ENCODE data around the gene HLA-DRB1. TPM values are rescaled to one million over a fixed set of nuclear protein-coding genes. Genes with fewer than 3 reads are reported as not detected.

The HLA-DRB1 gene
- total and polyA plus RNA-seq, 2 experiments from 2014 or later: 0.38 to 1.5 TPM

DNA sequence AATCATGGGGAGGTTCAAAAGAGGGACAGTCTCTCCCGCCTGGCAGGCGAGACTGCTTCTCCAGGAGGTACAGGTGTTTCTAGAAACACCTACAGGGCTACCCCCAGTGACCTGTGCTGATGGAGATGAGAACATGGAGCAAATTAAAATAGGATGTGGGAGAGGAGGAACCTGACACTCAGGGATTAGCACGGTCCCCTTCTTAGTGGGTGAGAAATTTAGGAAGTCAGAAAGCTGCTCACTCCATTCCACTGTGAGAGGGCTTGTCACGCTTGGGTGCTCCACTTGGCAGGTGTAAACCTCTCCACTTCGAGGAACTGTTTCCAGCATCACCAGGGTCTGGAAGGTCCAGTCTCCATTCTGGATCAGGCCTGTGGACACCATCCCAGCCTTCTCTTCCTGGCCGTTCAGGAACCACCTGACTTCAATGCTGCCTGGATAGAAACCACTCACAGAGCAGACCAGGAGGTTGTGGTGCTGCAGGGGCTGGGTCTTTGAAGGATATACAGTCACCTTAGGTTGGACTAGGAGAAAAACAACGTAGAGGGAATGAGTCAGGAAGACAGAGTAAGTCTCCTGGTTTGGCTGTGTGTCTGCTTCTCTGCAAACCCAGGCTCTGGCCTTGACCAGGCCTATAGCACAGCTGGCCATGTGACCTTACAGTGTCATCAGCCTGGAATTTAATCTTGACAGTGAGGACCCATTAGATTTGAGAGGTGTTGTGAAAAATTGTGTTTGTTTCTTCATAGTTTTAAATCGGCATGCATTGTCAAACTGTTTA lies 8.1 kb downstream of the HLA-DRB1 start:
- Histone ChIP-seq H2AFZ (no peak overlapping the region), H3K79me2 (replicated peaks; ENCODE audit: insufficient read depth) (no peaks in the 10 kb centered on the region), H3K27ac (ENCODE audit: low read depth) (no peak overlapping the region), H4K20me1 (replicated peaks; ENCODE audit: insufficient read depth) (no peaks in the 10 kb centered on the region), H3K9me2 (ENCODE audit: insufficient read depth) (no peaks in the 10 kb centered on the region), H3K4me1 (ENCODE audit: insufficient read depth) (no peaks in the 10 kb centered on the region), H3K36me3 (ENCODE audit: insufficient read depth) (no peaks in the 10 kb centered on the region), H3K4me2 (no peak overlapping the region), H3K4me3 (no peak overlapping the region), H3F3A (replicated peaks; ENCODE audit: low read depth) (no peaks in the 10 kb centered on the region), H3K27me3 (ENCODE audit: insufficient read depth) (no peaks in the 10 kb centered on the region)
- no peak overlapping the region for H3K27ac Mint-ChIP-seq
- H3K4me1 Mint-ChIP-seq: peaks cover 2% of the 10 kb centered on the region; the same call in 1 of the 3 replicates
- ATAC-seq: no peak
- TF ChIP-seq, protein P1, sequence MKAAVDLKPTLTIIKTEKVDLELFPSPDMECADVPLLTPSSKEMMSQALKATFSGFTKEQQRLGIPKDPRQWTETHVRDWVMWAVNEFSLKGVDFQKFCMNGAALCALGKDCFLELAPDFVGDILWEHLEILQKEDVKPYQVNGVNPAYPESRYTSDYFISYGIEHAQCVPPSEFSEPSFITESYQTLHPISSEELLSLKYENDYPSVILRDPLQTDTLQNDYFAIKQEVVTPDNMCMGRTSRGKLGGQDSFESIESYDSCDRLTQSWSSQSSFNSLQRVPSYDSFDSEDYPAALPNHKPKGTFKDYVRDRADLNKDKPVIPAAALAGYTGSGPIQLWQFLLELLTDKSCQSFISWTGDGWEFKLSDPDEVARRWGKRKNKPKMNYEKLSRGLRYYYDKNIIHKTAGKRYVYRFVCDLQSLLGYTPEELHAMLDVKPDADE (IDR thresholded peaks at IDR 0.05): no peak
- TF ChIP-seq REST (IDR thresholded peaks at IDR 0.05; ENCODE audit: unreplicated experiment) (no peak), ZNF114 (CRISPR knock-in tag; IDR thresholded peaks at IDR 0.05) (no peak), POLR2AphosphoS5 (IDR thresholded peaks at IDR 0.05; ENCODE audit: low read depth) (no peak), STAT1 (IDR thresholded peaks at IDR 0.05; ENCODE audit: unreplicated experiment) (no peak), EZH2phosphoT487 (IDR thresholded peaks at IDR 0.05; ENCODE audit: unreplicated experiment) (no peak), ZNF331 (CRISPR knock-in tag; IDR thresholded peaks at IDR 0.05; ENCODE audit: low read depth) (no peak), JUNB (IDR thresholded peaks at IDR 0.05; ENCODE audit: unreplicated experiment) (no peak)
- TF ChIP-seq, protein P2, sequence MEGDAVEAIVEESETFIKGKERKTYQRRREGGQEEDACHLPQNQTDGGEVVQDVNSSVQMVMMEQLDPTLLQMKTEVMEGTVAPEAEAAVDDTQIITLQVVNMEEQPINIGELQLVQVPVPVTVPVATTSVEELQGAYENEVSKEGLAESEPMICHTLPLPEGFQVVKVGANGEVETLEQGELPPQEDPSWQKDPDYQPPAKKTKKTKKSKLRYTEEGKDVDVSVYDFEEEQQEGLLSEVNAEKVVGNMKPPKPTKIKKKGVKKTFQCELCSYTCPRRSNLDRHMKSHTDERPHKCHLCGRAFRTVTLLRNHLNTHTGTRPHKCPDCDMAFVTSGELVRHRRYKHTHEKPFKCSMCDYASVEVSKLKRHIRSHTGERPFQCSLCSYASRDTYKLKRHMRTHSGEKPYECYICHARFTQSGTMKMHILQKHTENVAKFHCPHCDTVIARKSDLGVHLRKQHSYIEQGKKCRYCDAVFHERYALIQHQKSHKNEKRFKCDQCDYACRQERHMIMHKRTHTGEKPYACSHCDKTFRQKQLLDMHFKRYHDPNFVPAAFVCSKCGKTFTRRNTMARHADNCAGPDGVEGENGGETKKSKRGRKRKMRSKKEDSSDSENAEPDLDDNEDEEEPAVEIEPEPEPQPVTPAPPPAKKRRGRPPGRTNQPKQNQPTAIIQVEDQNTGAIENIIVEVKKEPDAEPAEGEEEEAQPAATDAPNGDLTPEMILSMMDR (conservative IDR thresholded peaks at IDR 0.05; ENCODE audit: low read depth in 2 of 2): no peak
- TF ChIP-seq, protein P3, sequence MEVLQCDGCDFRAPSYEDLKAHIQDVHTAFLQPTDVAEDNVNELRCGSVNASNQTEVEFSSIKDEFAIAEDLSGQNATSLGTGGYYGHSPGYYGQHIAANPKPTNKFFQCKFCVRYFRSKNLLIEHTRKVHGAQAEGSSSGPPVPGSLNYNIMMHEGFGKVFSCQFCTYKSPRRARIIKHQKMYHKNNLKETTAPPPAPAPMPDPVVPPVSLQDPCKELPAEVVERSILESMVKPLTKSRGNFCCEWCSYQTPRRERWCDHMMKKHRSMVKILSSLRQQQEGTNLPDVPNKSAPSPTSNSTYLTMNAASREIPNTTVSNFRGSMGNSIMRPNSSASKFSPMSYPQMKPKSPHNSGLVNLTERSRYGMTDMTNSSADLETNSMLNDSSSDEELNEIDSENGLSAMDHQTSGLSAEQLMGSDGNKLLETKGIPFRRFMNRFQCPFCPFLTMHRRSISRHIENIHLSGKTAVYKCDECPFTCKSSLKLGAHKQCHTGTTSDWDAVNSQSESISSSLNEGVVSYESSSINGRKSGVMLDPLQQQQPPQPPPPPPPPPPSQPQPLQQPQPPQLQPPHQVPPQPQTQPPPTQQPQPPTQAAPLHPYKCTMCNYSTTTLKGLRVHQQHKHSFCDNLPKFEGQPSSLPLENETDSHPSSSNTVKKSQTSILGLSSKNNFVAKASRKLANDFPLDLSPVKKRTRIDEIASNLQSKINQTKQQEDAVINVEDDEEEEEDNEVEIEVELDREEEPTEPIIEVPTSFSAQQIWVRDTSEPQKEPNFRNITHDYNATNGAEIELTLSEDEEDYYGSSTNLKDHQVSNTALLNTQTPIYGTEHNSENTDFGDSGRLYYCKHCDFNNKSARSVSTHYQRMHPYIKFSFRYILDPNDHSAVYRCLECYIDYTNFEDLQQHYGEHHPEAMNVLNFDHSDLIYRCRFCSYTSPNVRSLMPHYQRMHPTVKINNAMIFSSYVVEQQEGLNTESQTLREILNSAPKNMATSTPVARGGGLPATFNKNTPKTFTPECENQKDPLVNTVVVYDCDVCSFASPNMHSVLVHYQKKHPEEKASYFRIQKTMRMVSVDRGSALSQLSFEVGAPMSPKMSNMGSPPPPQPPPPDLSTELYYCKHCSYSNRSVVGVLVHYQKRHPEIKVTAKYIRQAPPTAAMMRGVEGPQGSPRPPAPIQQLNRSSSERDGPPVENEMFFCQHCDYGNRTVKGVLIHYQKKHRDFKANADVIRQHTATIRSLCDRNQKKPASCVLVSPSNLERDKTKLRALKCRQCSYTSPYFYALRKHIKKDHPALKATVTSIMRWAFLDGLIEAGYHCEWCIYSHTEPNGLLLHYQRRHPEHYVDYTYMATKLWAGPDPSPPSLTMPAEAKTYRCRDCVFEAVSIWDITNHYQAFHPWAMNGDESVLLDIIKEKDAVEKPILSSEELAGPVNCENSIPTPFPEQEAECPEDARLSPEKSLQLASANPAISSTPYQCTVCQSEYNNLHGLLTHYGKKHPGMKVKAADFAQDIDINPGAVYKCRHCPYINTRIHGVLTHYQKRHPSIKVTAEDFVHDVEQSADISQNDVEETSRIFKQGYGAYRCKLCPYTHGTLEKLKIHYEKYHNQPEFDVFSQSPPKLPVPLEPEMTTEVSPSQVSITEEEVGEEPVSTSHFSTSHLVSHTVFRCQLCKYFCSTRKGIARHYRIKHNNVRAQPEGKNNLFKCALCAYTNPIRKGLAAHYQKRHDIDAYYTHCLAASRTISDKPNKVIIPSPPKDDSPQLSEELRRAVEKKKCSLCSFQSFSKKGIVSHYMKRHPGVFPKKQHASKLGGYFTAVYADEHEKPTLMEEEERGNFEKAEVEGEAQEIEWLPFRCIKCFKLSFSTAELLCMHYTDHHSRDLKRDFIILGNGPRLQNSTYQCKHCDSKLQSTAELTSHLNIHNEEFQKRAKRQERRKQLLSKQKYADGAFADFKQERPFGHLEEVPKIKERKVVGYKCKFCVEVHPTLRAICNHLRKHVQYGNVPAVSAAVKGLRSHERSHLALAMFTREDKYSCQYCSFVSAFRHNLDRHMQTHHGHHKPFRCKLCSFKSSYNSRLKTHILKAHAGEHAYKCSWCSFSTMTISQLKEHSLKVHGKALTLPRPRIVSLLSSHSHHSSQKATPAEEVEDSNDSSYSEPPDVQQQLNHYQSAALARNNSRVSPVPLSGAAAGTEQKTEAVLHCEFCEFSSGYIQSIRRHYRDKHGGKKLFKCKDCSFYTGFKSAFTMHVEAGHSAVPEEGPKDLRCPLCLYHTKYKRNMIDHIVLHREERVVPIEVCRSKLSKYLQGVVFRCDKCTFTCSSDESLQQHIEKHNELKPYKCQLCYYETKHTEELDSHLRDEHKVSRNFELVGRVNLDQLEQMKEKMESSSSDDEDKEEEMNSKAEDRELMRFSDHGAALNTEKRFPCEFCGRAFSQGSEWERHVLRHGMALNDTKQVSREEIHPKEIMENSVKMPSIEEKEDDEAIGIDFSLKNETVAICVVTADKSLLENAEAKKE (CRISPR knock-in tag; IDR thresholded peaks at IDR 0.05): no peak
- no peak for DNase-seq (ENCODE audit: low spot score)
- H3K27me3 Mint-ChIP-seq (ENCODE audit: insufficient read depth, low read depth, poor library complexity): peaks cover 13% of the 10 kb centered on the region
- no peaks in the 10 kb centered on the region for H3K36me3 Mint-ChIP-seq (ENCODE audit: low read depth)
- H3K4me3 Mint-ChIP-seq: no peak overlapping the region
- H3K9me3 Mint-ChIP-seq: no peaks in the 10 kb centered on the region; the same call in 2 of the 3 replicates

Data from GM23338 (cell line).